Measurements from ENCODE around the gene CASP5.

CASP5 gene

GRCh38 chr11:105054723-105055493 lies 31.9 kb upstream of the CASP5 start:
- H3K4me3 ChIP-seq (ENCODE audit: low read depth, low read length): no peak overlapping the region
- DNase-seq (ENCODE audit: low read depth): no peak

DNA sequence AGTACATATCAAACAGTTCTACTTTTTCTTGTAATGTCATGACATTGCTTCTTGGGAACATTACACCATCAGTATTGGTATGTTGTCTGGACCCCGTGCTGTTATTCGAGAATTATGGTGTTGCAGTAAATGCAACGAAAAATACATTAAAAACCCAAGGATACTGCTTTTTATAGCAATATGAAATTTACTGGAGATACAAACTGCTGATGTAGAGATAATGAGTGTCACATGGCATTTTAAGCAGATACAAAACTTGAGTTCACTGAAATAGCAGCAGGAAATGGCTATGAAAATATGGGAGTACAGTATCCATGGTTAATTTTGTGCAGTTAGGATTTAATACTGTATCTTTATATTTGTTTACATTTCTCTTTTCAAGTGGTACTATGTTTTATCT lies 29.5 kb upstream of the CASP5 start:
- DNase-seq (ENCODE audit: low read depth): no peak
- TF ChIP-seq, protein P1, sequence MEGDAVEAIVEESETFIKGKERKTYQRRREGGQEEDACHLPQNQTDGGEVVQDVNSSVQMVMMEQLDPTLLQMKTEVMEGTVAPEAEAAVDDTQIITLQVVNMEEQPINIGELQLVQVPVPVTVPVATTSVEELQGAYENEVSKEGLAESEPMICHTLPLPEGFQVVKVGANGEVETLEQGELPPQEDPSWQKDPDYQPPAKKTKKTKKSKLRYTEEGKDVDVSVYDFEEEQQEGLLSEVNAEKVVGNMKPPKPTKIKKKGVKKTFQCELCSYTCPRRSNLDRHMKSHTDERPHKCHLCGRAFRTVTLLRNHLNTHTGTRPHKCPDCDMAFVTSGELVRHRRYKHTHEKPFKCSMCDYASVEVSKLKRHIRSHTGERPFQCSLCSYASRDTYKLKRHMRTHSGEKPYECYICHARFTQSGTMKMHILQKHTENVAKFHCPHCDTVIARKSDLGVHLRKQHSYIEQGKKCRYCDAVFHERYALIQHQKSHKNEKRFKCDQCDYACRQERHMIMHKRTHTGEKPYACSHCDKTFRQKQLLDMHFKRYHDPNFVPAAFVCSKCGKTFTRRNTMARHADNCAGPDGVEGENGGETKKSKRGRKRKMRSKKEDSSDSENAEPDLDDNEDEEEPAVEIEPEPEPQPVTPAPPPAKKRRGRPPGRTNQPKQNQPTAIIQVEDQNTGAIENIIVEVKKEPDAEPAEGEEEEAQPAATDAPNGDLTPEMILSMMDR (IDR thresholded peaks at IDR 0.05; ENCODE audit: insufficient read depth, low read depth, low read length, missing control alignments): no peak
- H3K4me3 ChIP-seq (ENCODE audit: low read depth, low read length): no peak overlapping the region

More at GRCh38 chr11:105054723-105055493, 31.9 kb upstream of the CASP5 start:
- TF ChIP-seq, protein P1 (IDR thresholded peaks at IDR 0.05; ENCODE audit: insufficient read depth, low read depth, low read length, missing control alignments): no peak

DNA sequence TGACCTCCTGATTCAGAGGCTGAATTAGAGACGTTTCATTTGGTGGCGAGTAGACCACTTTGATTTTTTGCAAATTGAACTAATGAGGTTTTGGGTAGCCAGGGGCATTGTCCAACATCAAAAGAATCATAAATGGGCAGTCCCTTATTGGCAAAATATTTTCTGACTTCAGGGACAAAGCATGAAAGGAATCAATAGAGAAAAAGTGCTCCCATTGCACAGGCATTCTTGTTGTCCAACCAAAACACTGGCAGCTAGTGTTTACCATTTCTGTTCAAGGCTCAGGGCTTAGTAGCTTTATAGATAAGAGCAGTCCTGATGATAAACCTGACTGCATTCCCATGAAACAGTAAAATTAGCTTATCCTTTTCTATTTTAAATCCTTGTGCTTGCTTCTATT lies 28.6 kb upstream of the CASP5 start:
- TF ChIP-seq, protein P1 (IDR thresholded peaks at IDR 0.05; ENCODE audit: insufficient read depth, low read depth, low read length, missing control alignments): no peak
- H3K4me3 ChIP-seq (ENCODE audit: low read depth, low read length): no peak overlapping the region

DNA sequence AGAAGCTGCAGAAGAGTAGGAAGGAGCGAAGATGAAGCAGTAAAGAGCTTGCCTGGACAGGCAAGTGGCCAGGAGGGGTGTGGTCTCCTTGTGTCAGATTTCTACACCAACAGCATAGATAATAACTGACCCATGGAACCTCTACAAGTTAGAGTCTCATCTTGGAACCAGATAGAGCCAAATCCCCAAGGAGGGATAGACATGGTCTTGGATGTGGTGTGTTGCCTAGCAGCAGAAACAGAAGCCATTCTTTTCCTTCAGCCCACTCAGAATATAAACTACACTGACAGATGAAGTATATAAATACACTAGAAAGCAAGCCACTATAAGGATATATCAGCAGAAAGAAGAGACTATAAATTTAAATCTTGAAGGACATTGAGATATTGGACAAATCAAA lies 26.5 kb upstream of the CASP5 start:
- H3K4me3 ChIP-seq (ENCODE audit: low read depth, low read length): no peak overlapping the region
- TF ChIP-seq, protein P1 (IDR thresholded peaks at IDR 0.05; ENCODE audit: insufficient read depth, low read depth, low read length, missing control alignments): no peak
- DNase-seq (ENCODE audit: low read depth): no peak

More for the DNA sequence above, 28.6 kb upstream of the CASP5 start:
- DNase-seq (ENCODE audit: low read depth): no peak

- TF ChIP-seq, protein P1 (IDR thresholded peaks at IDR 0.05; ENCODE audit: insufficient read depth, low read depth, low read length, missing control alignments): no peak
- DNase-seq (ENCODE audit: low read depth): no peak
- H3K4me3 ChIP-seq (ENCODE audit: low read depth, low read length): no peak overlapping the region
Measured at GRCh38 chr11:105046898-105047579, 24.1 kb upstream of the CASP5 start.

DNA sequence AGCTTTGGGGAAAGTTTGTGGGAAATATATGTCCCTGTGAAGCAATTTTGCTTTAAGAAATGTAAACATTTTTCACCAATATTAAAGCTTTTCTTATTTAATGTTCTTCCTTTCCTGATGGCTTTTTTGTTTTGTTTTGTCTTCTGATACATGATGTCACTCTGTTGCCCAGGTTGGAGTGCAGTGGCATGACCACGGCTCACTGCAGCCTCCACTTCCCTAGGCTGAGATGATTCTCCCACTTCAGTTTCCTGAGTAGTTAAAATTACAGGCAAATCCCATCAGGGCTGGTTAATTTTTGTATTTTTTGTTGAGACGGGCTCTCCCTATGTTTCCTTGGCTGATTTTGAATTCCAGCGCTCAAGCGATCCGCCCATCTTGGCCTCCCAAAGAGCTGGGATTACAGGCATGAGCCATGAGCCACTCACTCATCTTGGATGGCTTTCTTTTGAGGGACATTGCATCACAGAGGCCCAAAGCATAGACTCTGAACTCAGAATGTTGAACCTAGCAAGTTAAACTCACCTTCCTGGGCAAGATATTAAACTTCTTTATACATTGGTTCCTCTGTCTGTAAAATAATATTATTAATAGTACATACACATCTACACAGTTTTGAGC lies 22.8 kb upstream of the CASP5 start:
- peak overlapping the region; percentile 72 for H3K4me3 ChIP-seq (ENCODE audit: low read depth, low read length)

DNA sequence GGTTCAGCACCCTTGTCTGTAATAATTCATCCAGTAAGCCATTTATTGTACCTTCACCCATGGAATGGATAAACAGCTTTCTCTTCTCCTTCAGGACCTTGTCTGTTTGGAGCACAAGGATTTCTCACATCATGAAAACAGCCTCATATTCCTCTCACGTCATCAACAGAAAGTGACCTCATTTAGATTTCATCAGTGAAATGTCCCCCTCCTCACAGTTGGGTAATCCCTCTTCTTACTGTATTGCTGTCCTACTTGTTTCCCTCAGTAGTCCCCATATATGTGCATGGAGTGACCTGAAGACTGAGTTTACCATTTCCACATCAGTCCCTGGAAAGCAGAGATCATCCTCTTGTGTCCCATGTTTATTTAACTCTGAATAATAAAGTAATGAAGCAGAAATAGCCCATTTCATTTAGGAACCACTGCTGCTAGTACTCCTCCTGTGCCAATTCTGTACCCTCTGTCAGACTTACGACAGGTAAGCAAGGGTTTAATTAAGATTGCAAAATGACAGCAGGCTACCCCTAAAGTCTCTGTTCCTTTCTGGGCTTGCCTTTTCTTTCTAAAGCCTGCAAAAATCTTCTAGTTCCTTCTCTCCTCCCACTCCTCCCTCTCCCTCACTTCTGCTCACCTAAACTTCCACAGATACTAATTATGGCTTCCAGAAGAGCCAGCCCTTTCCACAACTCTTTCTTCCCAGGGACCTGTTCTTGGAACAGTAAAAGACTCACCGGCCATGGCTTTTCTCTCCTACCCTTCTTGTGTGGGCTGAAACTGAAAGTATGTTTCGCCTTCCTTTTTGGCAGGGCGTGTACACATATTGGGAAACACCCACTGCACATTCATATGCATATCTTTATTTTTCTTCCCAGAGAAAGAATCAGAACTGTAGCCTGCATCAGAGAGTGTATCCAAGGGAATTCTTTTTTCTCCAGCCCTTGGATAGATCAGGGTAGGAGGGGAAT lies 21.9 kb upstream of the CASP5 start, which contains the start of gene CARD16:
Gene CARD16, minus strand, starts transcription at position 779 of the 968 bp plus-strand sequence. Its CDS starts 38 bp downstream, at position 741.
- peak within 1 kb of the TSS; percentile 72 for H3K4me3 ChIP-seq (ENCODE audit: low read depth, low read length)
- peak; percentile 69 for DNase-seq (ENCODE audit: low read depth)

More for the DNA sequence above, 22.8 kb upstream of the CASP5 start:
- TF ChIP-seq, protein P1 (IDR thresholded peaks at IDR 0.05; ENCODE audit: insufficient read depth, low read depth, low read length, missing control alignments): no peak
- no peak for DNase-seq (ENCODE audit: low read depth)

Measured in GM12865 (cell line).